ENCODE results near the gene CCNDBP1.

DNA sequence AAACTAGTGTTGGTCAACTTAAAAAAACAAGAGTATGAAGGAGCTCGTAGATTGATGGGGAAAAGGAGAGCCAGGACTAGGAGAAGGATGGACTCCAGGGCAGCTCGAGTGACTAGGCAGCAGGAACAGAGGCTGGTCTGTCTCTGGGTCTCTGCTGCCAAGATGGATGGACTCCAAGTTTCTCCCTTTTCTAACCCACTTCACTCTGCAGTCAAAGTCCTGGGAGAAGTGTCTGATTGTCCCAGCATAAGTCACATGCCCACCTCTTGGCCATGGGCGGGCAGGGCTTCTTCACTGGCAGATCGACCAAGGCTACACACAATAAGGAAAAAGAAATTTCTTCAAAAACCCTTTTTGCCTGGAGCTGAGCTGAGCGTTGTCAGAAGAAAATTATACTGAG, 44.8 kb downstream of the CCNDBP1 start:
- no peak for TF ChIP-seq EZH2phosphoT487 (IDR thresholded peaks at IDR 0.05; ENCODE audit: borderline replicate concordance, low read length)
- TF ChIP-seq, protein P1, sequence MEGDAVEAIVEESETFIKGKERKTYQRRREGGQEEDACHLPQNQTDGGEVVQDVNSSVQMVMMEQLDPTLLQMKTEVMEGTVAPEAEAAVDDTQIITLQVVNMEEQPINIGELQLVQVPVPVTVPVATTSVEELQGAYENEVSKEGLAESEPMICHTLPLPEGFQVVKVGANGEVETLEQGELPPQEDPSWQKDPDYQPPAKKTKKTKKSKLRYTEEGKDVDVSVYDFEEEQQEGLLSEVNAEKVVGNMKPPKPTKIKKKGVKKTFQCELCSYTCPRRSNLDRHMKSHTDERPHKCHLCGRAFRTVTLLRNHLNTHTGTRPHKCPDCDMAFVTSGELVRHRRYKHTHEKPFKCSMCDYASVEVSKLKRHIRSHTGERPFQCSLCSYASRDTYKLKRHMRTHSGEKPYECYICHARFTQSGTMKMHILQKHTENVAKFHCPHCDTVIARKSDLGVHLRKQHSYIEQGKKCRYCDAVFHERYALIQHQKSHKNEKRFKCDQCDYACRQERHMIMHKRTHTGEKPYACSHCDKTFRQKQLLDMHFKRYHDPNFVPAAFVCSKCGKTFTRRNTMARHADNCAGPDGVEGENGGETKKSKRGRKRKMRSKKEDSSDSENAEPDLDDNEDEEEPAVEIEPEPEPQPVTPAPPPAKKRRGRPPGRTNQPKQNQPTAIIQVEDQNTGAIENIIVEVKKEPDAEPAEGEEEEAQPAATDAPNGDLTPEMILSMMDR (IDR thresholded peaks at IDR 0.05; ENCODE audit: low read depth, low read length, poor library complexity, severe bottlenecking), result no peak

All from DOHH2 (cell line).